Prostate gland (tissue), 2 donors: ENCODE results near the gene EFHD1.

Source experiments
- POLR2A ChIP-seq: fragments of 450-650 bp; IDR thresholded peaks from one replicate; pipeline ENCODE4 v1.6.1; 2016; ENCODE audit warnings: antibody characterized with exemption, mild to moderate bottlenecking
- TF ChIP-seq, protein P1 (sequence below), 4 experiments: fragments of 200-600 bp in 2 of 4; fragments of 450-650 bp in 2 of 4; sonication (generic) in 2 of 4; IDR thresholded peaks; 1 replicate in 3 of 4; 2 replicates in 1 of 4; pipeline ENCODE4 v1.5.1; 2016 to 2019; ENCODE audit warnings: antibody characterized with exemption in 4 of 4, mild to moderate bottlenecking in 2 of 4, moderate library complexity in 2 of 4

DNA sequence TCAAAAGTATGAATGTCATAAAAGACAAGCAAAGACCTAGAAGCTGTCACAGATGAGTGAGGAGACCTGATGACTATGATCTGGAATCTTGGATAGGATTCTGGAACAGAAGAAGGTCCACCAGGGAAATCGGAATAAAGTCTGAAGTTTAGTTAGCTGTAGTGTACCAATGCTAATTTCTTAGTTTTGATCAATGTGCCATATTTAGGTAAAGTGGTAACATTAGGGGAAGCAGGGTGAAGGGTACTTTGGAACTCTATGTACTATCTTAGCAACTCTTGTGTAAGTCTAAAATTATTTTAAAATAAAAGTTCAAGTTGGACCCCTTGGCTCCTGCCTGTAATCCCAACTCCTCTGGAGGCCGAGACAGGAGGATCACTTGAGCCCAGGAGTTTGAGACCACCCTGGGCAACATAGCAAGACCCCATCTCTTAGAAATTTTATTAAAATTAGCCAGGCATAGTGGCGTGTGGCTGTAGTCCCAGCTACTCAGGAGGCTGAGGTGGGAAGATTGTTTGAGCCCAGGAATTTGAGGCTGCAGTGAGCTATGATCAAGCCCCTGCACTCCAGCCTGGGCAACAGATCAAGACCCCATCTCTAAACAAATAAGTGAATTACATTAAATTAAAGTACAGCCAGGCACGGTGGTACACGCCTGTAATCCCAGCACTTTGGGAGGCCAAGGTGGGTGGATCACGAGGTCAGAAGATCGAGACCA, 35.9 kb upstream of the EFHD1 start:
- TF ChIP-seq, protein P1, sequence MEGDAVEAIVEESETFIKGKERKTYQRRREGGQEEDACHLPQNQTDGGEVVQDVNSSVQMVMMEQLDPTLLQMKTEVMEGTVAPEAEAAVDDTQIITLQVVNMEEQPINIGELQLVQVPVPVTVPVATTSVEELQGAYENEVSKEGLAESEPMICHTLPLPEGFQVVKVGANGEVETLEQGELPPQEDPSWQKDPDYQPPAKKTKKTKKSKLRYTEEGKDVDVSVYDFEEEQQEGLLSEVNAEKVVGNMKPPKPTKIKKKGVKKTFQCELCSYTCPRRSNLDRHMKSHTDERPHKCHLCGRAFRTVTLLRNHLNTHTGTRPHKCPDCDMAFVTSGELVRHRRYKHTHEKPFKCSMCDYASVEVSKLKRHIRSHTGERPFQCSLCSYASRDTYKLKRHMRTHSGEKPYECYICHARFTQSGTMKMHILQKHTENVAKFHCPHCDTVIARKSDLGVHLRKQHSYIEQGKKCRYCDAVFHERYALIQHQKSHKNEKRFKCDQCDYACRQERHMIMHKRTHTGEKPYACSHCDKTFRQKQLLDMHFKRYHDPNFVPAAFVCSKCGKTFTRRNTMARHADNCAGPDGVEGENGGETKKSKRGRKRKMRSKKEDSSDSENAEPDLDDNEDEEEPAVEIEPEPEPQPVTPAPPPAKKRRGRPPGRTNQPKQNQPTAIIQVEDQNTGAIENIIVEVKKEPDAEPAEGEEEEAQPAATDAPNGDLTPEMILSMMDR (IDR thresholded peaks at IDR 0.05) = no peak
- TF ChIP-seq POLR2A = no peak
